HG03342 (cell line): ENCODE data around the gene AIP.
"Not testable (repeated sequence)": the region's sequence is repeated elsewhere in the genome, so short reads cannot be mapped to it uniquely, and the experiment has no call there.

Source experiments
- ATAC-seq: cut with Tn5 transposase; IDR thresholded peaks from one replicate; pipeline ENCODE4 v1.9.1; 2021; ENCODE audit warnings: mild to moderate bottlenecking, moderate library complexity; ENCODE audit not compliant: unreplicated experiment

The AIP gene

DNA sequence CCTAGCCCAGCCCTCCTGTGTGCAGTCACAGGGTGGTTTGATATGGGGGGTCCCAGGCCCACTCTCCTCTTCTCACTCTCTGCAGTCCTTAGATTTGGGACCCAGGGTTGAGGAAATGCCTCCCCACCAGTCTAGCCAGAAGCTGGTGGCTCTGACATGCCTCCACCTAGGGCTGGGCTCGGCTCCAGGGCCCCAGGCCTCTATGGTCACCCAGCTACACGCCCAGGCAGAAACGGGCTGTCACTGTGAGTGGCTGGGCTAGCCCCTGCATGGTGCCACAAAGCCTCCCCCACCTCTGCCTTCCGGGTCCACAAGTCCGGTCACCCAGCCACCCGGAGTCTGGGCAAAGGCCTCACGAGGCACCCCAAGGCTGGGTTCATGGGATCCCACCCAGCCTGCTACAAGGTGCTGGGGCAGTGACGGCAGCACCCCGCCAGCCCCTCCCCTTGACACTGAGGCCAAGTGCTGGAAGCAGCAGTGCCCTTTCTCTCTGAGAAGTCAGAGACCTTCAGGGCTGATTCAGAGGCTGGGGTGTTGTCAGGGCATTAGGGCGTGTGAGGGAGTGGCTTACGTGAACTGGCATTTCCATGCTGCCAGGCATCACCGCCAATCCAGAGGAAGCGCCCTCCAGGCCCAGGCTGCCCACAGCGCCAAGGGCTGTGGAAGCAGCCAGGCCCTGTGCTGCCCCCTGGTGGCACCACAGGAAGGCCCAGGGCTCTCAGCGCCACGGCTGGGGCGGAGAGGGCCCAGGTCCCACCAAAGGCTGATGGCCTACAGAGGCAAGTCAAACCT, 23.0 kb downstream of the AIP start:
- ATAC-seq, result peak; percentile 31

DNA sequence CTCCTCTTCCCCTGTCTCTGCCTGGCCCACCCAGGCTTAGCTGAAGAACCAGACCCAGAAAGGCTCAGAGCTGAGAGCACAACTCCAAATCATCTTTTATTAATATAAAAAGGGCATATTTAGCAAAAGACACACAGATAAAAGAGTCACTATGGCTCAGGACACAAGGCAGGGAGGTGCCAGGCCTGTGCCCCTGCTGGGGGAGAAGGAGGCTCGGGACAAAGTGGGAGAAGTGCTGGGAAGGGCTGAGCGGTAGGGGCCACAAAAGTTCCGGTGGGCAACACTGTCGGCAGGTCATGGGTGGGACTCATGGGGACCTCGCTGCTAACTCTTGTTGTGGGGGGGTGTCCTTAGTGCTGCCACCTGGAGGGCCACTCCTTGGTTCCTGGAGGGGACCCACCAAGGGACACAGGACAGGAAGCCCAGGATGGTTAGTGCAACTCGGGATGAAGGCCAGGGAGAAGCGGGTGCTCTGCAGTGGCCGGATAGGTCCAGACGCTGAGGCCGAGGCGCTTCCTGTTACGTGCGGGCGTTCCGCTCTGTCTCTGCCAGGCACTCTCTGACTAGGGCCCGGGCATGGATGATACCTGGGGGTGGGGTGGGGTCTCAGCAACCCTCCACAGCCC, 23.7 kb downstream of the AIP start:
- ATAC-seq, result no peak

DNA sequence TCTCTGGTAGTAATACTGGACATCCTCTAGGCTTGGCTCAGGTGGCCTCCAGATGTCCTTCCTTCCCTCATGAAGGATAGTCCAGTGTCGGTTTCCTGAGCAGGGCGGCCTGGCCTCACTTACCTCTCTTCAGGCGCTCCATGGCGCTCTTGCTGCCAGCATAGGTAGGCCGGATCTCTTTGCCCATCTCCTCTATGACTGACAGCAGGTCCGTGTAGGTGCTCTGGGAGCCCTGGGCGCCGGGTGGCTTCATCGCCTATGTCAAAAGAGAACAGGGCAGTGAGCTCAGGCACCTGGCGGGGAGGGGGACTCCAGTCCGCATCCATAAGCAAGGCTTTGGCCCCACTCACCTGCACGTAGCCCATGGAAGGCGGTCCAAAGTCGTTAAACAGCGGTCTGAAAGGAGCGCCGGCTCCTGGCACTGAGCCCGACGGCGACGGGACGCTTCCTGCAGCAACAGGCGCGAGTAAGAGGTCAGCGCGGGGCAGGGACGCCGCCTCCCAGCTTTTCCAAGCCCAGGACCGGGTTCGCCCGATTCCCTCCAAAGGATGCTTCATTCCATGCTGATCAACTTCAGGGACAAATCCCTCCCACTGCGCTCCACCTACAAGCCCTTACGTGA, 24.5 kb downstream of the AIP start:
- ATAC-seq, result no peak

DNA sequence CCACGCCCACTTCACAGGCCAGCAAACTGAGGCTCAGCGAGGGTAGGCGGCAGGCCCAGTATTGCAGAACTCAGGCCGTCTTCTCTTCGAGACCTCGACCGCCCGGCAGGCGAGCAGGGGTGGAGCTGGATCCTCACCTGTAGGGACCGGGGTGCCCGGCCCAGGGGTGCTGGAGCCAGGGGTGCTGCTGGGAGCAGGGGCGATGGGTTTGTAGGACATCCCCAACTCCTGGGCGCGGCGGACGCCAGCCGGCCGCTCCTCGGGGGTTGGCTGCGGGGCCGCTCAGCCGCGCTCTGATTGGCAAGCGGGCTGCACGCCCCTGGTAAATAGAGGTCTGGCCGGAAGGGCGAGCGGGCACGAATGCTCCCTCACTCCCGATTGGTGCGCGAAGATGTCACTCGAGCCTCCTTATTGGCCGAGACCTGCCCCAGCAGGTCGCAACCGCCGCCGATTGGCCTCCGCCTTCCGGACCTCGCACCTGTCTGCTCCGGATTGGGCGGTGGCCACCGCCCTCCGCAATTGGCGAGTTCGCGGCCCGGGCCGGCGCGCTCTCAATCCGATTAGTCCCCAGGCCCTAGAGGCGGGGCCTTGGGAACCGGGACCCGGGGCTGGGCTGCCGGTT, 25.1 kb downstream of the AIP start, which contains the start of gene CDK2AP2:
TSS of gene CDK2AP2 (minus strand) at position 299 of the 622 bp plus-strand sequence. CDS start at position 219, 80 bp downstream.
- ATAC-seq, result peak; percentile 63

DNA sequence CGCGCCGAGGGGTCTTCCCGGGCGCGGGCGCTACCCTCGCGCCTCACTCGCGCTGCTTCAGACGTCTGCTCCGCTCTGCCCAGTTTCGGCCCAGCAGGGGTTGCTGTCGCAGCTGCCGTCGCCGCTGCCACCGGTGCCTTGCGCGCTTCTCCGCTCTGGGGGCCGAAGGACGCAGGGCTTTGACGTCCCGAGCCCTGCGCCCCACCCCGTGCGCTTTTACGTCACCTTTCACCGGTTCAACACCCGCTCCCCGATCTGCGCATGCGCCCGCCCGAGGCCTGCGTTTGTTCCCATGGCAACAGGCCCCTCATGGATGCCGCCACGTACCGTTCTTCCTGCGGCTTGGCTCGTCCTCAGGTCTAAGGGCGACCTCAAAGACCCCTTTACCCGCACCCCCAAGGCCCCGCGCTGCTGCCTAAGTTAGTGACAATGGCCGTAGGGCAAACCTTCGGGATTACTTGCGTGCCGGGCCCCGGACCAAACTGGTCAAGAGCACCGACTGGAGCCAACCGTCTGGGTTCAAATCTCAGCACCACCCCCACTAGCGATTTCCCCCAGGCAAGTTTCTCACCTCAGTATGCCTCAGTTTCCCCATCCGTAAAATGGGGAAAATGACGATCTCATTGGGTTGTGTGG, 25.8 kb downstream of the AIP start:
- peak; percentile 43 for ATAC-seq

DNA sequence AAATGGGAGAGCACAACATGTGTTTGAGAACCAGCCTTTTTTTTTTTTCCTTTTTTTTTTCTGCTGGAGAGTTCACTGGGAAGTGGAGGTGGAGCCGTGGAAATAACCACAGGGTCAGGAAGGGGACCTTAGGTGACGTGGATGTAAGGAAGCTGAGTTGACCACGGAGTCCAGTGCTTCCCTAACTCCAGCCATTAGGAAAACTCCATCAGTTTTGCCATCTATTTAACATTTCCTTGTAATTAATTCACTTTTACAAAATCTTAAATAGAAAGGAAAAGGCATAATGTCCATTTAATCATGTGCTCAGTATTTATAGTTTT, 27.2 kb downstream of the AIP start:
- ATAC-seq, result no peak

DNA sequence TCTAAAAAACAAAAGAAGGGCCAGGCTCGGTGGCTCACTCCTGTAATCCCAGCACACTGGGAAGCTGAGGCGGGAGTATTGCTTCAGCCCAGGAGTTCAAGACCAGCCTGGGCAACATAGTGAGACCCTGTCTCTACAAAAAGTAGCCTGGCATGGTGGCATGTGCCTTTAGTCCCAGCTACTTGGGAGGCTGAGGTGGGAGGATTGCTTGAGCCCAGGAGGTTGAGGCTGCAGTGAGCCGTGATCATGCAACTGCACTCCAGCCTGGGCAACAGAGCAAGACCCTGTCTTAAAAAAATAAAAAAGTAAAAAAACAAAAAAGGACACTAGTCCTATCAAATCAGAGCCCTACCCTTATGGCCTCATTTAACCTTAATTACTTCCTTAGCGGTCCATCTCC, 28.7 kb downstream of the AIP start:
- not testable (repeated sequence) for ATAC-seq

DNA sequence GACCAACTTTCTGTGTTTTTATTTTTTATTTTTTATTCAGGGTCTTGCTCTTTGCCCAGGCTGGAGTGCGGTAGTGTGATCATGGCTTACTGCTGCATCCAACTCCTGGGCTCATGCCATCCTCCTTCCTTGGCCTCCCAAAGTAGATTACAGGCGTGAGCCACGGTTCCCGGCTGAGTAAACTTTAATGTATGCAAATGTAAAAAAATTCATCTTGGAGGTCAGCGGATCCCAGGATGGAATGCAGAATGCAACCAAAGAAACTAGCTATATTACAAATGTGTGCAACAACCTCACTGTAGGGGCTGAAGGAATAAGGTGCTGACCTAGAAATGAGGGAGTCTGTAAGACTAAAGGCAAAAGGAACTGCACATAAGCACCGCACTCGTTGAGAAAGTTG, 31.3 kb downstream of the AIP start:
- no peak for ATAC-seq

DNA sequence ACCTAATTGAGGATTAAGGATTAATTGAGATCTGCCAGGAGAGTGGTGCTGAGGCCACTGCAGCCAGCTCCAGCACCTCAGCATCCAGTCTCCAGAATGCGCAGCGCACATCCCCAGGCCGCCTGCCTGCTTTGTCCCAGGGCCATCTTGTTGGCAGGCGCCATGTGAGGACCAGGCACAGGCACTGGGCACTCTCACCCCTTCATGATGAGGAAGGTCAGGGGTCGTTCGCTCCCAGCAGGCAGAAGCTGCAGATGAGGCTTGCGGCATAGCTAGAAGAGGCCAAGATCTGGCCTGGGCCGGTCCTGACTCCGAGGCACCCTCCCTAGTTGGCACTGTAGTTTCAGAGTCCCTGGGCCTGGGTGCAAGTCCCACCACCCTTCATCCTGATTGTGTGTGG, 34.0 kb downstream of the AIP start:
- ATAC-seq, result no peak

DNA sequence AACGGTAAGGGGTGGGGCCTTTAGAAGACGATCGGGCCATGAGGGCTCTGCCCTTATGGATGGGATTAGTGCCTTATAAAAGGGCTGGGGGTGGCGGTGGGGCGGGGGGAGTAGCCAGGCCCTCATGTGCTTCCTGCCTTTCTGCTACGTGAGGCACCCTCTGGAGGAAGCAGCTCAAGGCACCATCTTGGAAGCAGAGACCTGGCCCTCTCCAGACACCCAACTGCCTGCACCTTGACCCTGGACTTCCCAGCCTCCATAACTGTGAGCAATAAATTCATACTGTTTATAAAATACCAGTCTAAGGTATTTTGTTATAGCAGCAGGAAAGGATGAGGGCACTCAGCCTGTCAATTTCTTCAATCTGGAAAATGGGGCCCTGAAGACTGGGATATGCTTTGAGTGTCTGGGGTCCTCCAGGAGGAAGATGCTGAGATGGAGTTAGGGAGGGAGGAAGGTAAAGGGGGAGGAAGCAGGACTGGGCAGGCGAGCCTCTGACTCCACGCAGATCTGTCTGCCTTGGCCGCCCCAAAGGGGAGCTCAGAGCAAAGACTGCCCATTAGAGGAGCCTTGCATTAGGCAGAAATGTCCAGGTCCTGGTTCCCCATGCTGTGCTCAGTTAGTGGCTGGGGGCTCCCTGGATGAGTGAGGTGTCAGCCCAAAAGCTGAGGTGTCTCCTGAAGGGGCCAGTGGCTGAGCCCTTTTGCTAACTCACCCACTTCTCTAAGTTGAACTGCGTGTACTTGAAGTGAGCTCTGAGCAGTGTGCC, 35.1 kb downstream of the AIP start:
- ATAC-seq, result no peak

DNA sequence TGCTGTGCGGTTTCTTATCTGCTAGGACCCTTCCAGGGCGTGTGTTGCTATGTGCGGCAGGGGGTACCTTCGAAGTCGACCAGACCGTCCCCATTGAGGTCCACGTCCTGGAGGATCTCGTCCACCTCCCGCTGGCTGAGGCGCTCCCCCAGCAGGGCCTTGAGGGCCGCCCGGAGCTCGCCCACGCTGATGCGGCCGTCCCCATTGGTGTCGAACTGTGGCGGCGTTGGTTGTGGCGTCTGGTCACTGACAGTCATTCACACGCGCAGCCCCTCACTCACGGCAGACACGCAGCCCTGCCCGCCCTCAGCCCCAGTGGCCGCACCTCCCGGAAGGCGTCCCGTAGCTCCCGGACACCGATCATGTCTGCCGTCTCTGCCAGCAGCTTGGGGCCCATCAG, 36.9 kb downstream of the AIP start:
- no peak for ATAC-seq

DNA sequence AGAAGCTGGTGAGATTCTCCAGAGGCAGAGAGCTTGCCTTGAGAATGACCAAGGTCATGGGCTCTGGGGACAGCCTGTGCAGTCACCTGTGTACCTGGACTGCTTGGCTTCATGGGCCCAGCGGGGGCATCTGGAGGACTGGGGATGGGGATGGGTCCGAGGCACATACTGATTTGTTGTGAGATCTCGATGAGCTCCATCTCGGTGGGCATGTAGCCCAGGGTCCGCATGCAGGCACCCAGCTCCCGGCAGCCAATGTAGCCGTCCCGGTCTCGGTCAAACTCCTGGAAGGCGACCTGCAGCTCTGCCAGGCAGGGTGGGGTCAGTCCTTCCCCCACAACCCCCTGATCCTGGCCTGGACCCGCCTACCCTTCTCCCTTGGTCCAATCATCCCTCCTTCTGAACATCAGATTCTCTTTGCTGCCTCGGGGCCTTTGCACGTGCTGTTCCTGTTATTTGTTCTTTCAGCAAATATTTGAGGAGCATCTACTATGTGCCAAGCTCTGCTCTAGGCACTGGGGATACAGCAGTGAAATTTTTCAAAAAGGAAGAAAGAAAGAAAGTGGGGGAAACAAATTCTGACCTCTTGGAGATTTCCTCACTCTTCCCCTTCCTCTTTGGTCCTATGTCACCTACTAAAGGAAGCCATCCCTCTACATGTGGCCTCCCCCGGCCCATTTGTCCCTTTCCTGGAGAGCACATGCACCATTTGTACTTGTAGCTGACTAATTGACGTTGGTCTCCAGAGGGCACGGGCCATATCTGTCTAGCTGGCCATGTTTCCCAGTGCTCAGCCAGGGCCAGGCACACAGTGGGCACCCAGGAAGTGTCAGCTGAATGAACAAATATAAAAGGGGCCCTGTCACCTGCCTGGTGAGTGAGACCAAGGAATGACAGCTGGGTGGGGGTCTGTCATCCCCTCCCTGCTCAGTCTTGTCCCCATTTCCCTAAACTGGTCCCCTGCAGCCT, 38.3 kb downstream of the AIP start:
- ATAC-seq, result no peak

DNA sequence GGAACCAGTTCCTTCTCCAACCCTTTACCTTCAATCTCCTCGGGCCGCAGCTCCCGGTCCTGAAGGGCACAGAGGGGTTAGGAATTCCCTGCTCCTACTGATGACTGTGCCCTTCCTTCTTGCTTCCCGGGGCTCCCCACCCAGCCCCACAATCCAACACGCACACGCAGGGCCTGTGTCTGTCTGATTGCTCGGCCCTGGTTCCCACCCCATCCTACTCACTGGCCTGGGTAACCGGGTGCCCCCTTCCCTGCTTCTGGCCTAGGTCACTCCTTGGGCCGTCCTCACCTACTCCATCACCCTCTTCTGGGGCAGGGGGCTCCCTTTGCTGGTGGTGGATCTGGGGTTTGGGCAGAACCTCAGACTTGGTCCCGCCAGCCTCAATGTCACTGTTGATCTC, 39.1 kb downstream of the AIP start:
- ATAC-seq, result no peak

DNA sequence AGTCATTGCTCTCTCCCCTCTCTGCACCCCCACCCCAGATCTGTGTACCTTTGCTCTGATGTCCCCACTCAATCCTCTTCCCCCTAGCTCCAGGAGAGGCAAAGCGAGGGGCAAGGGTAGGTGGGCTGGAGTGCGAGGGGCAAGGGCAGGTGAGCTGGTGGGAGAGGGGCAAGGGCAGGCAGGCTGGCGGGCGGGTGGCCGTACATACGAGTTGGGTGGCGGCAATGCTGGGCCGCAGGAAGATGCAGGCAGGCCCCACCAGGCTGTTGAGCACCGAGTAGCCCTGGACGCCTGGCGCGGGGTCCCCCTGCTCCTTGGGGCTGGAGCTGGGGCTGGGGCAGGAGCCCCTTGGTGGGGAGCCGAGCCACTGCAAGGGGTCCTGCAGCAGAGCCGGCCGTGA, 39.5 kb downstream of the AIP start:
- ATAC-seq, result no peak

DNA sequence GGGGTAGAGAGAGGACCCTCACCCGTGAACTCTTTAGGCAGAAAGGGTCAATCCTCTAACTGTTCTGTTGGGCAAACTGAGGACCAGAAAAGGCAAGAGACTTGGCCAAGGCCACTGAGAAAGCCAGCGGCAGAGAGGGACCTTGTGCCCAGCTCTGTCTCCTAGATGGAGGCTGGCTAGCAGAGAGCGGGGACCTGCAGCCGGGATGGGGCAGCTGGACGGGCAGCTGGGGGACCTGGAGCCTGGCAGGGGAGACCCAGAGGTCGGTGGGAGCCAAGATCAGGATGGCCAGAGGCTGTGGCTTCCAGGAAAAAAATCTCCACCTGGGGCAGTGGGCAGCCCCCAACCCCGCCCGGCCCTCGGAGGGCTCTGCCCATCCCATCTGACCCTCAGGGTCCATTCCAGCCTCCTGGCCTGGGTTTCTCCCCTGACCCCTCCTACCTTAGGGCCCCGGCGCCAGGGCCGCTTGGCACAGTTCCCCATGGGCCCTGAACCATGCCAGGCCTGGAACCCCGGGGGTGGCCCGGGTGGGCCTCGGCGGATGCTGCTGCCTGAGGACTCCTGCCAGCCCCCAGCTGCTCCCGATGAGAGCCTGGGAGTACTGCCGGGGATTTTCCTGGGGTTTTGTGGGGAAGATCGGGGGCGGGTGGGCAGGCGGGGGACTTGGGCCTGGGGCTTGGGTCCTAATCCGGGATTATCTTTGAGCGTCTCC, 40.2 kb downstream of the AIP start, which contains the start of gene CABP2:
TSS of gene CABP2 (minus strand) at position 603 of the 712 bp plus-strand sequence. CDS start at position 483, 120 bp downstream.
- no peak for ATAC-seq

DNA sequence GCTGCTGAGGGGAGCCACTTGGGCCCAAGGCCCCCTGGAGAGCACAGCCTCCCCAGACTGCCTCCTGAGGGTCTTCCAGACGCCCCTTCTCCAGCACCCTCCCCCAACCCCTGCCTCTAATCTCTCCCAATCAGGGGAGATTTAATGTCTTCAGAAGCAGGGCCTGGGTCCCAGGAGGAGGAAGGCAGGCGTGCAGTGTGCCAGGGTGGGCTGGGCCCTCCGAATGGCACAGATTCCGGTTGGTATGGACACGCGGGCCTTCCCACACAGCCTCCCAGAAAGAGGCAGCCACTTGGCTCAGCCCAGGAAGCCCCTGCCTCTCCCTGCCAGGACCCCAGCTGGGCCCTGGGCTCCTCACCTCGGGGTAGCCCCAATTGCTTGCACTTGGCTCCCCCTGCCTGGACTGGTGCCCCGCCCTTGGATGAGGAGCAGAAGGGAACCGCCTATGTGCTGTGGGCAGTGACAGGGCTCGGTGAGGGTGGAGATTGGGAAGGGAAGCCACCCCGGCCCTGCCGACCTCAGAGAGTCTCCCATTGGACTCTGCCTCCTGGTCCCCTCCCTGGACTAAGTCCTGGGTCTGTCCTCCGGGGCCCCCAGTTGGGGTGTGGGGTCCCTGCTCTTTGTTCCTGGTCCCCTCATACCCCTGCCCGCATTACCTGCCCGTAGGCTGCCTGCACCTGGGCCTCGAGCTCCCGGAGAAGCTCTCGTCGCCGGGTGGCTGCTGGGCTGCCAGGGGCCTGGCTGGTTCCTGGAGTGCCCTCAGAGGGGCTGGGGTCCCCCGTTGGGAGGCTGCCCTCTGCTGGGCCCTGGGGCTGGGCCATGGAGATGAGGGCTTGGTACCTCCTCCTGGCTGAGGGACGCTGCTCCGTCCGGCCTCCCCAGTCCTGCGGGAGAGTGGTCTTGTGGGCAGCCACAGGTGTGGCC, 41.0 kb downstream of the AIP start:
- no peak for ATAC-seq

DNA sequence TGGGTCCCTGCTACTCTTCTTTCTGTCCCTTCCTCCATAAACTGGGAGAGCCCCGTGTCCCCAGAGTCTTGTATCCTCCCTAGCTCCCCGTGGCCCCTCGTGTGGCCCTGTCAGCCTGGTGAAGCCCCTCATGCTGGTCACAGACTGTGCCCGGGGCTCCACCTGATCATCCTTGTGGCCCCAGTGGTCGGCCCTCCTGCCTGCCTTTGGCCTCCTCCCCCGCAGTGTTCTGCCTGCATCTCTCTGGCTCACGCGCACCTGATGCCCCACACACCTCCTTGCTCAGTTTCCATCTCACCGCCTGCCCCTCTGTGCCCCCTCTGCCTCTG, 41.6 kb downstream of the AIP start:
- ATAC-seq, result no peak
